ENCODE results near the gene AKAP8. TPM values are rescaled to one million over a fixed set of nuclear protein-coding genes. Genes with fewer than 3 reads are reported as not detected.

Gene AKAP8
- total RNA-seq, 1 experiment from 2014 or later, result 59.5 TPM

GRCh38 chr19:15378534-15379082, 979 bp downstream of the AKAP8 start:
- H2BK20ac ChIP-seq (ENCODE audit: low read depth, low read length, poor library complexity, severe bottlenecking), result no peak overlapping the region
- H3K27ac ChIP-seq (ENCODE audit: insufficient read length, low read depth, low read length), result no peak overlapping the region
- WGBS (ENCODE audit: extremely low coverage, insufficient read length, low lambda C conversion rate), result no CpG with 5 or more reads among the region's 22 CpGs
- H2BK120ac ChIP-seq (ENCODE audit: low read depth, low read length, poor library complexity, severe bottlenecking), result no peak overlapping the region
- H3K27me3 Mint-ChIP-seq (ENCODE audit: low read depth), result no peaks in the 10 kb centered on the region; the same call in 1 of the 2 replicates
- H3K9ac ChIP-seq (ENCODE audit: extremely low read depth, insufficient read length, low read length), result peak overlapping the region; percentile 84
- no peak overlapping the region for H3K23ac ChIP-seq (ENCODE audit: insufficient read length, low read depth, low read length)
- peak overlapping the region; percentile 54; the same call in 1 of the 2 replicates for H3K14ac ChIP-seq (ENCODE audit: insufficient read depth, low read length)
- peaks cover 30 to 31% of the 10 kb centered on the region in 2 experiments for H3K4me1 Mint-ChIP-seq
- no peak overlapping the region for H3T11ph ChIP-seq (ENCODE audit: low read length)
- H3K79me1 ChIP-seq (ENCODE audit: insufficient read depth, low read depth, low read length, poor library complexity, severe bottlenecking), result no peaks in the 10 kb centered on the region
- no peaks in the 10 kb centered on the region; a peak in 1 of 5 replicates for H3K9me3 Mint-ChIP-seq
- no peak overlapping the region for H3K18ac ChIP-seq (ENCODE audit: insufficient read length, low read depth, low read length)
- no peak overlapping the region for H2BK12ac ChIP-seq (ENCODE audit: insufficient read length, low read depth, low read length)
- H2AK5ac ChIP-seq (ENCODE audit: insufficient read length, low read length), result no peak overlapping the region
- H3K4me3 Mint-ChIP-seq, result peak overlapping the region; percentile 95 to 98
- no peak overlapping the region for H4K8ac ChIP-seq (replicated peaks; ENCODE audit: insufficient read length, low read depth, low read length)
- H3K36me3 Mint-ChIP-seq (ENCODE audit: insufficient read depth in 1 of 3, low read depth in 3 of 3), result peaks cover 5 to 25% (median 8%) of the 10 kb centered on the region in 3 experiments; a peak in 5 of 7 replicates
- H2AFZ ChIP-seq (ENCODE audit: low read length), result no peak overlapping the region
- H3K27me3 ChIP-seq (ENCODE audit: insufficient read depth, low read length), result no peaks in the 10 kb centered on the region
- no peak overlapping the region for H2BK15ac ChIP-seq (ENCODE audit: low read depth, low read length)
- H3K79me2 ChIP-seq (ENCODE audit: insufficient read depth, low read length), result peaks cover 33% of the 10 kb centered on the region; the same call in 1 of the 2 replicates
- TF ChIP-seq CTCF (conservative IDR thresholded peaks at IDR 0.05), result no peak
- peak overlapping the region; percentile 91 for H3K4me2 ChIP-seq (ENCODE audit: insufficient read depth, insufficient read length, low read length)
- no peak overlapping the region for H4K5ac ChIP-seq (ENCODE audit: insufficient read length, low read depth, low read length)
- no peak for DNase-seq
- peaks cover 2% of the 10 kb centered on the region; the same call in 1 of the 2 replicates for H3K4me1 ChIP-seq (ENCODE audit: insufficient read depth, low read length)
- H2BK5ac ChIP-seq (ENCODE audit: insufficient read length, low read length), result no peak overlapping the region
- no peak overlapping the region for H4K91ac ChIP-seq (ENCODE audit: insufficient read length, low read depth, low read length)
- no peaks in the 10 kb centered on the region for H3K9me3 ChIP-seq (ENCODE audit: control insufficient read depth, low read depth, low read length)
- no peak overlapping the region for H3K4ac ChIP-seq (ENCODE audit: low read depth, low read length)
- peak overlapping the region; percentile 84 to 95 (median 95) for H3K27ac Mint-ChIP-seq
- peaks cover 8% of the 10 kb centered on the region for H3K23me2 ChIP-seq (ENCODE audit: insufficient read length, low read depth, low read length, poor library complexity, severe bottlenecking)
- H4K20me1 ChIP-seq (ENCODE audit: control insufficient read depth, insufficient read depth, insufficient read length), result no peaks in the 10 kb centered on the region
- no peak overlapping the region for H3K56ac ChIP-seq (ENCODE audit: insufficient read length, low read depth, low read length)
